SK-N-SH (cell line): ENCODE results near the gene PISD. TPM values are rescaled to one million over a fixed set of nuclear protein-coding genes. Genes with fewer than 3 reads are reported as not detected.

ENCODE experiments used
- CTCF ChIA-PET: fragments of 300-600, 350-600 bp; formaldehyde crosslinking; extraction: SDS; loops from one replicate; lab custom pipeline; 2021; lab: Yijun Ruan, JAX
- POLR2A ChIA-PET: fragments of 350-600 bp; sonication (Branson Sonifier 250); formaldehyde crosslinking; extraction: SDS; loops from one replicate; lab custom pipeline; 2020; ENCODE audit warnings: antibody characterized with exemption, inconsistent platforms; lab: Yijun Ruan, JAX
- DNase-seq: peaks from one replicate; pipeline ENCODE4 v3.0.0; 2012
- H2AFZ ChIP-seq: fragments of 200-600 bp; sonication (generic); 2 replicates; pipeline ENCODE4 v1.8.1; 2016; ENCODE audit warnings: antibody characterized with exemption, mild to moderate bottlenecking, low read depth
- H3F3A ChIP-seq: fragments of 200-600 bp; sonication (generic); replicated peaks from 2 replicates; pipeline ENCODE3; 2016; ENCODE audit warnings: antibody characterized with exemption, mild to moderate bottlenecking; ENCODE audit not compliant: insufficient read depth
- H3K27ac ChIP-seq, 2 experiments: fragments of 200-500 bp in 1 of 2; fragments of 200-600 bp in 1 of 2; sonication (Bioruptor generic) in 1 of 2; sonication (generic), shearing (Covaris generic) in 1 of 2; 2 replicates each; pipeline versions ENCODE4 v1.5.1 to v1.6.1; 2014 to 2016; ENCODE audit warnings: low read depth in 2 of 2, inconsistent platforms in 1 of 2, low read length in 1 of 2, mild to moderate bottlenecking in 1 of 2, mixed read lengths in 1 of 2
- H3K27me3 ChIP-seq: fragments of 200-600 bp; sonication (generic), shearing (Covaris generic); 2 replicates; pipeline ENCODE4 v1.6.1; 2016; ENCODE audit warnings: mixed run types; ENCODE audit not compliant: insufficient read depth
- H3K36me3 ChIP-seq, 2 experiments: fragments of 200-500 bp in 1 of 2; fragments of 200-600 bp in 1 of 2; sonication (Bioruptor generic) in 1 of 2; sonication (generic) in 1 of 2; replicated peaks in 1 of 2; 2 replicates each; pipeline versions ENCODE3 to v1.5.1; 2014 to 2016; ENCODE audit warnings: low read length in 1 of 2, mild to moderate bottlenecking in 1 of 2; ENCODE audit not compliant: insufficient read depth in 2 of 2, control insufficient read depth in 1 of 2
- H3K4me1 ChIP-seq, 2 experiments: fragments of 200-500 bp in 1 of 2; fragments of 200-600 bp in 1 of 2; sonication (Bioruptor generic) in 1 of 2; sonication (generic), shearing (Covaris generic) in 1 of 2; 2 replicates each; pipeline versions ENCODE4 v1.5.1 to v1.6.1; 2014 to 2016; ENCODE audit warnings: low read depth in 1 of 2, low read length in 1 of 2, mixed run types in 1 of 2; ENCODE audit not compliant: insufficient read depth in 2 of 2, control insufficient read depth in 1 of 2
- H3K4me2 ChIP-seq: fragments of 200-600 bp; sonication (generic), shearing (Covaris generic); 2 replicates; pipeline ENCODE4 v1.6.1; 2017; ENCODE audit warnings: mixed run types
- H3K4me3 ChIP-seq, 2 experiments: fragments of 200-500 bp in 1 of 2; fragments of 200-600 bp in 1 of 2; sonication (Bioruptor generic) in 1 of 2; sonication (generic), shearing (Covaris generic) in 1 of 2; 2 replicates each; pipeline versions ENCODE4 v1.5.1 to v1.8.1; 2014 to 2016; ENCODE audit warnings: low read depth in 2 of 2, inconsistent platforms in 1 of 2, low read length in 1 of 2, mild to moderate bottlenecking in 1 of 2, mixed read lengths in 1 of 2, moderate library complexity in 1 of 2
- H3K79me2 ChIP-seq: fragments of 200-600 bp; sonication (generic); 2 replicates; pipeline ENCODE4 v1.8.1; 2017; ENCODE audit warnings: mild to moderate bottlenecking; ENCODE audit not compliant: insufficient read depth
- H3K9ac ChIP-seq: fragments of 200-600 bp; sonication (generic); 2 replicates; pipeline ENCODE4 v1.6.1; 2017; ENCODE audit warnings: mixed run types
- H3K9me2 ChIP-seq: fragments of 200-600 bp; sonication (generic); 2 replicates; pipeline ENCODE4 v1.6.1; 2017; ENCODE audit warnings: mixed run types
- H3K9me3 ChIP-seq: fragments of 200-600 bp; sonication (generic); 2 replicates; pipeline ENCODE4 v1.6.1; 2017; ENCODE audit warnings: mixed run types, mild to moderate bottlenecking, moderate library complexity
- H4K20me1 ChIP-seq: fragments of 200-600 bp; sonication (generic); 2 replicates; pipeline ENCODE4 v1.6.1; 2017; ENCODE audit warnings: mild to moderate bottlenecking, mixed run types; ENCODE audit not compliant: insufficient read depth
- CHD2 ChIP-seq: fragments of 150-350 bp; IDR thresholded peaks from 2 replicates; pipeline ENCODE4 v1.6.1; 2018; ENCODE audit warnings: low read length; ENCODE audit not compliant: partially characterized antibody
- ELF1 ChIP-seq: IDR thresholded peaks from 2 replicates; pipeline ENCODE4 v1.4.0; 2012
- EP300 ChIP-seq, 2 experiments: IDR thresholded peaks; 2 replicates each; pipeline versions ENCODE4 v1.4.0 to v1.6.1; 2012; ENCODE audit warnings: borderline replicate concordance in 1 of 2, low read depth in 1 of 2, low read length in 1 of 2
- FOXJ3 ChIP-seq: sonication (generic); formaldehyde crosslinking; IDR thresholded peaks from 2 replicates; pipeline ENCODE4 v1.5.1; 2020; ENCODE audit warnings: mild to moderate bottlenecking, missing genetic modification reagents
- FOXM1 ChIP-seq: IDR thresholded peaks from 2 replicates; pipeline ENCODE4 v1.4.0; 2012; ENCODE audit warnings: low read depth, mild to moderate bottlenecking
- GATA2 ChIP-seq: sonication (generic); formaldehyde crosslinking; IDR thresholded peaks from 2 replicates; pipeline ENCODE4 v1.5.0; 2020; ENCODE audit warnings: mild to moderate bottlenecking, missing genetic modification reagents
- MEF2A ChIP-seq: IDR thresholded peaks from 2 replicates; pipeline ENCODE4 v1.4.0; 2012; ENCODE audit warnings: low read depth, borderline replicate concordance
- NFIC ChIP-seq: IDR thresholded peaks from 2 replicates; pipeline ENCODE4 v1.4.0; 2012; ENCODE audit warnings: borderline replicate concordance
- NRF1 ChIP-seq: IDR thresholded peaks from 2 replicates; pipeline ENCODE4 v1.6.1; 2012; ENCODE audit warnings: low read depth, mild to moderate bottlenecking, low read length
- PBX3 ChIP-seq: IDR thresholded peaks from 2 replicates; pipeline ENCODE4; 2012
- POLR2AphosphoS5 ChIP-seq: IDR thresholded peaks from 2 replicates; pipeline ENCODE4 v1.6.1; 2012; ENCODE audit warnings: low read depth, low read length
- RAD21 ChIP-seq: IDR thresholded peaks from 2 replicates; pipeline ENCODE4 v1.6.1; 2012; ENCODE audit warnings: mild to moderate bottlenecking, low read length
- RCOR1 ChIP-seq: fragments of 150-350 bp; IDR thresholded peaks from 2 replicates; pipeline ENCODE4 v1.6.1; 2017; ENCODE audit warnings: antibody characterized with exemption, low read length
- REST ChIP-seq: IDR thresholded peaks from 2 replicates; pipeline ENCODE4 v1.6.1; 2012; ENCODE audit warnings: mild to moderate bottlenecking, low read depth, low read length, moderate library complexity
- RFX5 ChIP-seq: IDR thresholded peaks from 2 replicates; pipeline ENCODE4 v1.6.1; 2012; ENCODE audit warnings: mild to moderate bottlenecking, improper control_type of control experiment, low read length
- RXRA ChIP-seq: IDR thresholded peaks from 2 replicates; pipeline ENCODE4 v1.4.0; 2012; ENCODE audit warnings: low read depth, mild to moderate bottlenecking, borderline replicate concordance
- SMC3 ChIP-seq: IDR thresholded peaks from 2 replicates; pipeline ENCODE4 v1.6.1; 2012; ENCODE audit warnings: low read depth, low read length, improper control_type of control experiment
- TAF1 ChIP-seq: IDR thresholded peaks from 2 replicates; pipeline ENCODE4 v1.6.1; 2012; ENCODE audit warnings: low read depth, mild to moderate bottlenecking, low read length, moderate library complexity, borderline replicate concordance
- TCF12 ChIP-seq: IDR thresholded peaks from 2 replicates; pipeline ENCODE4 v1.4.0; 2012
- TEAD4 ChIP-seq: IDR thresholded peaks from 2 replicates; pipeline ENCODE4 v1.4.0; 2012; ENCODE audit warnings: mild to moderate bottlenecking, borderline replicate concordance; ENCODE audit not compliant: insufficient read depth
- YY1 ChIP-seq: IDR thresholded peaks from 2 replicates; pipeline ENCODE4 v1.4.0; 2012; ENCODE audit warnings: low read depth, mild to moderate bottlenecking
- whole genome bisulfite sequencing: methylation state at CpG from one replicate; pipeline ENCODE4 v1.1.6; 2017; ENCODE audit warnings: low lambda C conversion rate; 5-methylcytosine and 5-hydroxymethylcytosine counted together
- polyA plus RNA-seq, 3 experiments: library from polyadenylated mRNA; depleted of rRNA; stranded (reverse); fragments of >200 nt; gene quantifications; 2 replicates each; pipeline ENCODE4 v1.2.3, GENCODE V29; 2012
- TF ChIP-seq, protein P1 (sequence below): fragments of 200-600 bp; sonication (generic); IDR thresholded peaks from 2 replicates; pipeline ENCODE4 v1.6.1; 2017; ENCODE audit warnings: antibody characterized with exemption, mild to moderate bottlenecking, moderate library complexity

PISD gene
- polyA plus RNA-seq, 1 of the 3 experiments (the other 2 are of a cell fraction) = 34.9 TPM

- no peak overlapping the region for H3K9ac ChIP-seq
- H4K20me1 ChIP-seq = 0 out of 2 replicates have a peak, but pooled peaks cover 9% of the 10 kb centered on the region
- H3K79me2 ChIP-seq = peaks cover 51% of the 10 kb centered on the region
- no peaks in the 10 kb centered on the region for H3F3A ChIP-seq
- no peak overlapping the region for H2AFZ ChIP-seq
- ChIA-PET POLR2A (no interaction called here), CTCF (interaction anchor here (1.3 kb wide), 1 partner anchor 23 kb away, joined by 3 read pairs; no protein-coding TSS in a partner anchor)
- no peaks in the 10 kb centered on the region for H3K36me3 ChIP-seq
- no peak overlapping the region for H3K4me2 ChIP-seq
- no peaks in the 10 kb centered on the region for H3K27me3 ChIP-seq
- TF ChIP-seq TAF1 = no peak
- TF ChIP-seq TEAD4 = no peak
- no peak for TF ChIP-seq RAD21
- TF ChIP-seq RFX5 = no peak
- no peak for TF ChIP-seq CHD2
- TF ChIP-seq RXRA = no peak
- TF ChIP-seq, protein P1, sequence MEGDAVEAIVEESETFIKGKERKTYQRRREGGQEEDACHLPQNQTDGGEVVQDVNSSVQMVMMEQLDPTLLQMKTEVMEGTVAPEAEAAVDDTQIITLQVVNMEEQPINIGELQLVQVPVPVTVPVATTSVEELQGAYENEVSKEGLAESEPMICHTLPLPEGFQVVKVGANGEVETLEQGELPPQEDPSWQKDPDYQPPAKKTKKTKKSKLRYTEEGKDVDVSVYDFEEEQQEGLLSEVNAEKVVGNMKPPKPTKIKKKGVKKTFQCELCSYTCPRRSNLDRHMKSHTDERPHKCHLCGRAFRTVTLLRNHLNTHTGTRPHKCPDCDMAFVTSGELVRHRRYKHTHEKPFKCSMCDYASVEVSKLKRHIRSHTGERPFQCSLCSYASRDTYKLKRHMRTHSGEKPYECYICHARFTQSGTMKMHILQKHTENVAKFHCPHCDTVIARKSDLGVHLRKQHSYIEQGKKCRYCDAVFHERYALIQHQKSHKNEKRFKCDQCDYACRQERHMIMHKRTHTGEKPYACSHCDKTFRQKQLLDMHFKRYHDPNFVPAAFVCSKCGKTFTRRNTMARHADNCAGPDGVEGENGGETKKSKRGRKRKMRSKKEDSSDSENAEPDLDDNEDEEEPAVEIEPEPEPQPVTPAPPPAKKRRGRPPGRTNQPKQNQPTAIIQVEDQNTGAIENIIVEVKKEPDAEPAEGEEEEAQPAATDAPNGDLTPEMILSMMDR = no peak
- no peak for TF ChIP-seq SMC3
- TF ChIP-seq RCOR1 = no peak
- no peak for TF ChIP-seq TCF12
- no peak for TF ChIP-seq PBX3
- TF ChIP-seq FOXM1 = no peak
- TF ChIP-seq EP300 (IDR thresholded peaks at IDR 0.05; ENCODE audit: borderline replicate concordance in 1 of 2, low read depth in 1 of 2, low read length in 1 of 2) = no peak
- no peak for TF ChIP-seq NFIC
- no peak overlapping the region for H3K4me3 ChIP-seq
- DNase-seq = no peak
- H3K9me3 ChIP-seq = no peaks in the 10 kb centered on the region
- 100% methylated on average over 4 of the region's 4 CpGs for WGBS
- no peaks in the 10 kb centered on the region for H3K9me2 ChIP-seq
- no peaks in the 10 kb centered on the region; a peak in 1 of 4 replicates for H3K4me1 ChIP-seq
- no peak overlapping the region for H3K27ac ChIP-seq
Observed at GRCh38 chr22:31639436-31640039, 22.5 kb downstream of the PISD start.

DNA sequence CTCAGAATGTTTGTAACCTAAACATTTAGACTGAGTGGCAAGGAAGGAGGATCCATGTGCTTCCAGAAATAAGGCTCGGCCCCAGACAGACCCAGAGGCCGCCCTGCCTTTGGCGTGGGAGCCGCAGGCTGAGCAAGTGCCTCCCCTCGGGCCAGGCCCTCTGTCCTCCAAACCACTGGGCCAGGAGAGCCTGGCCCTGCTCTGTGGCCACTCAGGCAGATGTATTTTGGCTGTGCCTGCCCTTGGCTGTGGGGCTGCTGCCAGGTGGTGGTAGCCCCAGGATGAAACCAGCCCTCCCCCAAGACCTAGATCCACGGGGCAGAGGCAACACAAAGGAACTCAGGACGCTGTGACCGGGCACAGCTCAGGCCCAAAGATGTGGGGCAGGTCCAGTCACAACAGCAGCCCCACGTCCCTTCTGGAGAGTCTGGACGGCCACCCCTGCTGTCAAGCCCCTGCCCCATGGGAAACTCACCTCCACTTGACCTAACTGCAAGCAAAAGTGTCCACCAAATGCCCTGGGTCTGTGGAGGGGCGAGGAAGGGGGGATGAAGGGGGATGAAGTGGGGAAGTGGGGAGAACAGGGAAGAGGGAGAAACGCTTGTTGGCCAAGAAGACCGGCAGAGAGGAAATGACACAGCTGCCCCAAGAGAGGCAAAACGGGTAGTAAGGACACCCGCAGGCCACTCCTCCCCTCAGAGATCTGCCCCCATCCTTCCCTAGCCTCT lies 24.0 kb downstream of the PISD start:
- H3K4me1 ChIP-seq = no peaks in the 10 kb centered on the region; a peak in 1 of 4 replicates
- H3K9me3 ChIP-seq = no peaks in the 10 kb centered on the region
- H3K4me2 ChIP-seq = no peak overlapping the region
- 78% methylated on average over 15 of the region's 15 CpGs for WGBS
- no peaks in the 10 kb centered on the region for H3F3A ChIP-seq
- no peaks in the 10 kb centered on the region for H3K9me2 ChIP-seq
- no peak for DNase-seq
- H3K27me3 ChIP-seq = no peaks in the 10 kb centered on the region
- H4K20me1 ChIP-seq = peaks cover 16% of the 10 kb centered on the region; the same call in 1 of the 2 replicates
- no peaks in the 10 kb centered on the region for H3K36me3 ChIP-seq
- H3K79me2 ChIP-seq = peaks cover 46% of the 10 kb centered on the region
- H3K27ac ChIP-seq = no peak overlapping the region
- H2AFZ ChIP-seq = no peak overlapping the region
- no peak overlapping the region for H3K4me3 ChIP-seq
- POLR2A ChIA-PET = no interaction called here
- no peak overlapping the region for H3K9ac ChIP-seq
- CTCF ChIA-PET = interaction anchor here (1.2 to 1.8 kb wide), 3 partner anchors 20 to 81 kb away, joined by 3 to 5 read pairs (median 4); no protein-coding TSS in a partner anchor
- TF ChIP-seq ELF1 (no peak), MEF2A (no peak), POLR2AphosphoS5 (no peak), REST (no peak), YY1 (no peak), FOXJ3 (no peak), NRF1 (no peak), GATA2 (CRISPR knock-in tag) (no peak)
